Activated CD4-positive, CD25-positive, alpha-beta regulatory T cell treated with anti-CD3 and anti-CD28 coated beads, Interleukin-2, amount 50 U/mL, for 24 hours (primary cell): ENCODE measurements around the gene COL2A1.

ENCODE experiments used
- ATAC-seq, 2 donors: fragments of 150-1000 bp; cut with Tn5 transposase; one replicate each; pipeline ENCODE4 v1.10.0; 2021; ENCODE audit warnings: mild to moderate bottlenecking in 1 of 2, moderate library complexity in 1 of 2

Gene COL2A1

GRCh38 chr12:48029491-48030172 is 25.4 kb upstream of the COL2A1 start:
- no peak for ATAC-seq

GRCh38 chr12:48028541-48029431 is 24.5 kb upstream of the COL2A1 start:
- no peak for ATAC-seq

DNA sequence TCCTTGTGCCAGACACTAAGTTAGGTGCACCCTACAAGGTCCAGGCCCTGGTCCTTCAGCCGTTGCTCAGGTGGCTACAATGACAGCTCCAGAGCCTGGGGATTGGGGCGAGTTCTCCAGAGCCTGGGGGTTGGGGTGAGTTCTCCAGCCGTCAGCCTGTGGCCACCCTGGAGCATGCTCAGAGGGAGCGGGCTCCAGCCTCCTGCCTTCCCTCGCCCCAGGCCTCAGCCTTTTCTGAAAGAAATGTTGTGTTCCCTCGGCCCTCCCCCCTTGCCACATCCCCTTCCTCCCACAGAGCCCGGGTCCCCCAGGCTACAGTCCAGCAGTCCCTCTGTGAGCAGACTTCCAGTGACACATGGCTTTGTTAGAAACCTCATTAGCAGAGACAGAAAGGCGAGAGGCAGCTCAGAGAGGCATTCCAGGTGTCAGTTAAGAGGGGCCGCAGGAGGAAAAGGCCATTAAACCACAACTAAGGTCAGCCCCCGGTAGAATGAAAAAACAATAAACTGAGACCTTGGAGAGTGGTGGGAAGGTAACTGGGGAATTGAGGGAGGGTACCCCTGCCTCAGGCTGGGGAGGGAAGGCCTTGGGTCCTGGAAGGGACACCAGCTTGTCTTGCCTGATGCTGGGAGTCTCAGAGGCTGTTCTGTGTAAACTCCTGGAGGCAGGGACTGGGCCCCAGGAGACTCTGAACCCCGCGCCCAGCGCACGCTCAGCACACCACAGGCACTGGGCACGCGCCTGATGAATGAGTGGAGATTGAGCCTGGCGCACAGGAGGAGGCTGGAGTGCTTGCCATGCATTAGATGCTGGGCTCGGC is 23.1 kb upstream of the COL2A1 start:
- ATAC-seq, result no peak

DNA sequence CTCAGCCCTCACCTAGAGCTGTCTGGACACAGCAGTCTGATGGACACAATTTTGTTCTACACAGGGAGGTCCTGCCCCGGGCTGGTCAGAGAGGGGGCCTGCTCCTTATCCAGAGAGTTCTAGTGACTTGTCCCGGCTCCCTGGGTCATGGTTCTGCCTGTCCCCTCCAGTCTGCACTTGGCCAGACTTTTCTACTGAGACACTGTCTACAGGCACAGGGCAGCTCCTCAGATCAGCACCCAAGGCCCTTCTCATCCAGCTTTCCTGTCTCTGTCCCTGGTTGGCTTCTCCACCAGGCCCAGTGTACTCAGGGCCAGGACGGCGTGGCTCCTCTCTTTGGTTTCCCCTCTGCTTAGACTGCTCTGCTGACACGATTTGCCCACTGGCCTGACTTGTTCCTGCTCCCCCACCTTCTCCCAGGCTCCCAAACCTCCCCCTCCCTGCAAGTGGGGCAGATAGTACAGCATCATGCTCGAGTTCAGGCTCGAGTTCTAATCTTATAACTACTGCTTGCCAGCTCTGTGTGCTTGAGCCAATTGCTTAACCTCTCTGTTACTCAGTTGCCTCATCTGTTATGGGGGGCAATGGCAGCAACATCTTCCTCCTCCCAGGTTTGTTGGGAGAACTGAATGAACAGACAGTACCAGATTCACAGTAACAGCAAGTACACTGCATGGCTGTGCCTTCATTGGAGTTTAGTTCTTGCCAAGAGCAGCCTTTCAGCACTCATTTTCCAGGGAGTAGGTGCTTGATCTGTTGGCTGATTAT is 22.0 kb upstream of the COL2A1 start:
- ATAC-seq, result no peak

DNA sequence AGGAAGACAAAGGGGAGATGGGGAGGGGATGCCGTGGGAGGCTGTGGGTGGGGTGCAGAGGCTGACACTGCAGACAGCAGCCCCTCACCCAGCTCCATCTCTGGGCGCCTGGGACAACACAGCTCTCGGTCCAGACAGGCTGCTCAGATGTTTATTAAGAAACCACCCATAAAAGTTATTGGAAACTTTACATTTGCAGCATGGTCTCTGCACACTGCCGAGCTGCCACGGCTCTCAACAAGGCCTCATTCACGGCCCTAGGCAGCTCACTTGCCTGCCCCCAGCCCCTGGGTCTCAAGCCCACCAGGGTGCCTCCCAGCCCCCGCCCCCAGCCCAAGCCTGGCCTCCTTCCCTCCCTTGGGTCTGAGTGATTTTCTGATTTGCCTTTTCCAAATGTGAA is 21.0 kb upstream of the COL2A1 start:
- ATAC-seq, result no peak

GRCh38 chr12:48024735-48025134 is 20.5 kb upstream of the COL2A1 start:
- ATAC-seq, result no peak

DNA sequence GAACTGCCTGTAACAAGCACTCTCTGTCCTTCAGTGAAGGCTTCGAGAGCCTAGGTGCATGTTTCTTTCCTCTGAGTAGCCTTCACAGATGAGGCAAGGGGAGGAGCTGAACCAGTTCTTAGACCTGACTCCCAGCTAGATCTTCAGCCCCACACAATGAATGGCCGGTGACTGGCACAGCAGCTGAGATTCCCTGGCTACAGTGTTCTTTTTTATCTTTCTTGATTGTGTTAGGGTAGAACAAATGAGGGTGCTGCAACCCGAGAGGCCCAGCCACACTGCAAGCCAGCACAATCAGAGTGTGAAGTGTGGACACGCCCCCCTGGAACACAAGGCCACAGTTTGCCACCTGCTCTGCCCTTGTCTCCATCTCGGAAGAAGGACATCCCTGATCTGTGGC is 19.1 kb upstream of the COL2A1 start:
- no peak for ATAC-seq

DNA sequence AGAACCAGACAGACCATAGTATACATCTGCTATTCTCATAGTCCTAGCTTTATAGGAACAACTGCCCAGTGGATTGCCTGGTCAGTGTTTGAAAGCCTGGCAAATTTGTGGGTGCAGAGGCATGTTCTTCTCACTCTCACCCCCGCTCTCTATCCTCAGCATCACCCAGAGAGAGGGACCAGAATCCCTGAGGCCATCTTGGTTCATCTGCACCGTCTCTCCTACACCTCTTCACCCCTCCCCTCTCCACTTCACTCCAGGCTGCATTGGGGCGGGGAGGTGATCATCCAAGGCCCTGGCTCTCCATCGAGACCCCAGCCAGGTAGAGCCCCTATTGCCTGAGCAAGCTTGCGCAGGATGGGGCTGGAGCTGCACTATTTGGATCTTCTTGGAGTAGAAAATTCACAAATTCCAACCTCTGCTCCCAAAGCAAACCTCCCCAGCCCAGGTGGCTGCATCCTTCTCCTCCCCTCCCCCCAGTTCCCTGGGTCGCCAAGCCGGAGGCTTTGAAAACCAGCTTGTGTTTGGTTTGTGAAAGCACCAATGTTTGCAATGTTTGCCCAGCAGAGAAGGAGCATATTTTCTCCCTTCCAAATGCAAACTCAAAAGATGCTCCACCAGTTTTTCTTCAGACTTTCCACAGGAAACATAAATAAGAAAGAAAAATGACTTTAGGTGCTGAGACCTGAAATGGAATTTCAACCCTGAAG is 18.6 kb upstream of the COL2A1 start:
- ATAC-seq, result no peak

- ATAC-seq, result no peak
Observed at GRCh38 chr12:48022180-48022521, 17.9 kb upstream of the COL2A1 start.

DNA sequence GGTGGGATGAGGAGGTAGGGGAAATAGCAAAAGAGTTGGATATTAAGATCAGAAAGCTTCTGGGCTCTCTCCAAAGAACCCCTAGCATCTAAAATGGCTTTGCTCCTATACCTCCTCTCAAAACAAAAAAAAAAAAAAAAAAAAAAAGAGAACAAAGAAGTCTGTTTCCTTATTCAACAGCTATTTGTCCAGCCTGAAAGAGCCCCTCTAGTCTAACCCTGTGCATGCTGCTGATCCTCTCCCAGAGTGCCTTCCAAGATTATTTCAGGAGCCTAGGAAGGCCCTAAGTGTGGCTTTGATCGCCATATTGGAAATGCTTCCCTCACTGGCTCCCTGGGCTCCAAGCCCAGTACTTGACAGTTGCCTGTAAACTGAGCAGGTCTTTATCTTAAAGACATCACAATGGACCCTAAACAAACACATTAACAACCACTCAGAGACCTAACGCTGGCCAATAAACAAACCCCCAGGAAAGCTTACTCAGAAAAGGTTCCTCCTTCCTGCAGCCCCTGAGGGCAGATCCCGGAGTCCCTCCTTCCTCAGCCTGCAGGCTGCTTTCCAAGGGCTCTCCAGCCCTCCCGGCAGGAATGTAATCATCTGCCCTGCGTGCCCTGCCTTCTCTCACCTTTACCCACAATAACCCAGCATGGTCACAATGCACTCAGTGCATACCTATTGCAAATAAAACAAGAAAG is 17.4 kb upstream of the COL2A1 start:
- ATAC-seq, result no peak

- no peak for ATAC-seq
Observed at GRCh38 chr12:48019639-48020265, 15.5 kb upstream of the COL2A1 start.

GRCh38 chr12:48018618-48018995 is 14.3 kb upstream of the COL2A1 start:
- ATAC-seq, result no peak

GRCh38 chr12:48017921-48018617 is 13.8 kb upstream of the COL2A1 start:
- no peak for ATAC-seq

DNA sequence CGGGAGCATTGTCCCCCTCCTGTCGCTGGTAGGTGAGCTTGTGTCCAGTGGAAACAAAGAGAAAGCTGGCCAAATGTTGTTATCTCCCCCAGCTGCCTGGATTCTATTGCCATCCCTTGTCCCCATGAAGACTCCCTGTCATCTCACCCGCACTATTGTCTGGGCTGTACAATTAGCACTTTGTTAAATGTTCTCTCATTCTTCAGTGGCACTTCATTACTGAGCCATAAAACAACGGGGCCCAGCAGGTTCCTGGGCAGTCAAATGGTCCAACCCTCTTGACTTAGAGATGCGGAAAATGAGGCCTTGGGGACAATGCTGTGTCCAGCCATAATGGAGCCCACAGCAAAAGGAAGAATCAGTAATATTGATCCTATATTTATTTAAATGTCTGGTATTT is 13.2 kb upstream of the COL2A1 start:
- no peak for ATAC-seq

GRCh38 chr12:48016373-48017020 is 12.2 kb upstream of the COL2A1 start:
- no peak for ATAC-seq

GRCh38 chr12:48015954-48016353 is 11.7 kb upstream of the COL2A1 start:
- ATAC-seq, result no peak

GRCh38 chr12:48015129-48015528 is 10.9 kb upstream of the COL2A1 start:
- no peak for ATAC-seq

- ATAC-seq, result no peak
Observed at GRCh38 chr12:48013287-48013686, 9.0 kb upstream of the COL2A1 start.

GRCh38 chr12:48012070-48012469 is 7.8 kb upstream of the COL2A1 start:
- no peak for ATAC-seq
